ENCODE data around the gene KRT31. TPM values are rescaled to one million over a fixed set of nuclear protein-coding genes. Genes with fewer than 3 reads are reported as not detected.

KRT31 gene
- total and polyA plus RNA-seq, 2 of the 4 experiments (the other 2 are of a cell fraction), result 0.05 TPM; not detected in 1

DNA sequence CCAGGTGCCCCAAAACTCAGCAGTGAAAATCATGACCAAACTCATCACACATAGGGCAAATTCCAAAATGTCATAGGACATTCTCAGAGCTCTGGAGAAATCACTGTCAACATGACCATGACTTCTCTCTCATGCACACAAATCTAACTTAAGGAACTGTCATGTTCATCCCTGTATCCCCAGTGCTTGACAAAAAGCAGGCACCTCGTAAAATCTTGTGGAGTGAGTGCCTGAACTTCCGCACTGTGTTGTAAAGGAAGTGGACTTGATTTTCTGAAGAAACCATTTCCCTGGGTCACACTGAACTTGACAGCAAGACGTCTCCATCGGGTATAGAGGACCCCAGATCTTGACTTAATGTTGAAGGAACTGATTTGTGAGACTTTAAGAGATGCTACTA is 24.2 kb upstream of the KRT31 start:
- Histone ChIP-seq H3K27ac (ENCODE audit: insufficient read depth, low read length) (no peak overlapping the region), H2BK20ac (ENCODE audit: low read depth, low read length) (peak overlapping the region; percentile 72), H2BK120ac (ENCODE audit: low read depth, low read length) (peak overlapping the region; percentile 65; the same call in 1 of the 2 replicates), H3K36me3 (ENCODE audit: control insufficient read depth, insufficient read depth, low read length) (no peaks in the 10 kb centered on the region), H3K9me1 (ENCODE audit: insufficient read depth, low read length) (peaks cover 20% of the 10 kb centered on the region), H4K8ac (ENCODE audit: low read depth in 2 of 2, low read length in 2 of 2) (0 out of 4 replicates have a peak overlapping the region, but pooled peaks of 1 of the 2 experiments have one; percentile 4), H4K5ac (ENCODE audit: low read depth, low read length) (no peak overlapping the region), H3K4me2 (ENCODE audit: low read depth, low read length) (no peak overlapping the region), H2BK15ac (ENCODE audit: low read depth, low read length) (peak overlapping the region; percentile 88), H3K23ac (ENCODE audit: low read depth, low read length) (no peak overlapping the region; the same call in 1 of the 2 replicates), H3K4me3 (ENCODE audit: insufficient read depth, low read depth, low read length) (no peak overlapping the region), H3K27me3 (ENCODE audit: control insufficient read depth, insufficient read depth, low read length) (no peaks in the 10 kb centered on the region), H3K9me3 (ENCODE audit: control insufficient read depth, insufficient read depth, low read length) (no peaks in the 10 kb centered on the region), H3K4me1 (ENCODE audit: control insufficient read depth, insufficient read depth, low read length) (peaks cover 23% of the 10 kb centered on the region), H4K20me1 (ENCODE audit: insufficient read depth, low read length) (no peaks in the 10 kb centered on the region), H2AK5ac (ENCODE audit: low read depth, low read length) (peak overlapping the region; percentile 55; the same call in 1 of the 2 replicates), H3K18ac (ENCODE audit: low read depth, low read length) (no peak overlapping the region), H3K14ac (replicated peaks; ENCODE audit: low read depth, low read length) (0 out of 2 replicates have a peak overlapping the region, but pooled peaks have one; percentile 33), H3K79me1 (ENCODE audit: low read depth in 1 of 2, low read length in 2 of 2) (no peaks in the 10 kb centered on the region), H4K91ac (ENCODE audit: insufficient read depth, low read depth, low read length) (peak overlapping the region; percentile 48; the same call in 1 of the 2 replicates), H2BK5ac (ENCODE audit: low read depth, low read length, poor library complexity, severe bottlenecking) (no peak overlapping the region), H3K4ac (ENCODE audit: low read depth, low read length) (peak overlapping the region; percentile 59), H2AFZ (replicated peaks; ENCODE audit: low read length, poor library complexity) (no peak overlapping the region), H3K9ac (ENCODE audit: low read depth, low read length) (no peak overlapping the region), H3K56ac (ENCODE audit: extremely low read depth, insufficient read depth, low read length) (no peak overlapping the region), H2AK9ac (replicated peaks; ENCODE audit: low read depth, low read length, poor library complexity) (peak overlapping the region; percentile 34)
- in situ Hi-C loops (cut with MboI; ENCODE audit: low sequenced_read_pairs), result no loop called here
- ATAC-seq (ENCODE audit: low read depth), result no peak
- dilution Hi-C loops (cut with HindIII; ENCODE audit: low sequenced_read_pairs, unreplicated experiment), result no loop called here
- intact Hi-C loops (cut with micrococcal nuclease), result no loop called here
- DNase-seq, result no peak
- 94% methylated on average over 3 of the region's 4 CpGs; no CpG with 5 or more reads in 1 of the 2 experiments for WGBS, 2 experiments (ENCODE audit: extremely low coverage in 2 of 2, insufficient read length in 1 of 2)
- ChIA-PET CTCF (no interaction called here), POLR2A (ENCODE audit: unreplicated experiment) (no interaction called here)
- TF ChIP-seq SMC3 (IDR thresholded peaks at IDR 0.05; ENCODE audit: low read depth, low read length) (no peak), USF2 (IDR thresholded peaks at IDR 0.05; ENCODE audit: low read depth, low read length) (no peak), NFE2L2 (IDR thresholded peaks at IDR 0.05; ENCODE audit: low read depth, low read length) (no peak), ELK1 (IDR thresholded peaks at IDR 0.05; ENCODE audit: borderline replicate concordance, low read depth, low read length) (no peak), MAZ (IDR thresholded peaks at IDR 0.05; ENCODE audit: borderline replicate concordance, low read depth, low read length) (no peak), RFX5 (IDR thresholded peaks at IDR 0.05; ENCODE audit: low read depth, low read length) (no peak)
- BruUV-seq (replicated peaks), result no TSS peak
